Hematopoietic multipotent progenitor cell treated with erythropoietin and hydrocortisone succinate and interleukin-3 and kit ligand, for 8 days (in vitro differentiated cells): ENCODE measurements around the gene DCHS1.
A peak's percentile ranks its signal among the peaks of the same experiment; 100 is the strongest.

Source experiments
- DNase-seq: peaks from one replicate; pipeline ENCODE4 v3.0.0-alpha.2; 2015

DCHS1 gene

GRCh38 chr11:6642957-6643356 lies 12.7 kb downstream of the DCHS1 start:
- DNase-seq, result no peak

DNA sequence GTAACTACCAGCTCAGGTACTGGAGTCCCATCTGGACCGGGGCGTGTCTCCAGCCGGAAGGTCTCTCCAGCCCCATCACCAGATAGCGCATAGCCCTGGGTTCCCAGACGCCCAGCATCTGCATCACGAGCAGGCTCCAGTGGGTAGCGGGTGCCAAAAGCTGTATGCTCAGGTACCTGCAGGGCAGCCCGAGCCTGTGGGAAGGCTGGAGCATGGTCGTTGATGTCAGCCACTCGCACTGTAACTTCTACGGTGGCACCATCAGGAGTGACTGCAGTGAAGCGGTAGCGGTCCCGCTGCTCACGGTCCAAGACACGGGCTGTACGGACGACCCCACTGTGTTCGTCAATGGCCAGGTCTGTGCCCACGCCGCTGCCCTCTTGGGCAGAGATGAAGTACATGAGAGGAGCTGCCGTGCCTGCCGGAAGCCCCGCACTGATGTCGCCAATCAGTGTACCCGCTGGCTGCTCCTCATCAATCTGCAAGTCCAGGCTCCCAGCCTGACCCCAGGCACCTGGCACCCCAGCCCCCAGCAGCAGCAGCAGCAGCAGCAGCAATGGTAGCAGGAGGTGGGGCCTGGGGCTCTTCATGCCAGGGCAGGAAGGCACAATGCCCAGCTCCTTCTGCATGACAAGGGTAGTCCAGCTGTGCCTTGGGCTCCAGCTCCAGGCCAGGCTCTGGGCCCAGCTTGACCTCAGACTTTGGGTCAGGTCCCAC lies 14.5 kb downstream of the DCHS1 start:
- DNase-seq, result no peak

DNA sequence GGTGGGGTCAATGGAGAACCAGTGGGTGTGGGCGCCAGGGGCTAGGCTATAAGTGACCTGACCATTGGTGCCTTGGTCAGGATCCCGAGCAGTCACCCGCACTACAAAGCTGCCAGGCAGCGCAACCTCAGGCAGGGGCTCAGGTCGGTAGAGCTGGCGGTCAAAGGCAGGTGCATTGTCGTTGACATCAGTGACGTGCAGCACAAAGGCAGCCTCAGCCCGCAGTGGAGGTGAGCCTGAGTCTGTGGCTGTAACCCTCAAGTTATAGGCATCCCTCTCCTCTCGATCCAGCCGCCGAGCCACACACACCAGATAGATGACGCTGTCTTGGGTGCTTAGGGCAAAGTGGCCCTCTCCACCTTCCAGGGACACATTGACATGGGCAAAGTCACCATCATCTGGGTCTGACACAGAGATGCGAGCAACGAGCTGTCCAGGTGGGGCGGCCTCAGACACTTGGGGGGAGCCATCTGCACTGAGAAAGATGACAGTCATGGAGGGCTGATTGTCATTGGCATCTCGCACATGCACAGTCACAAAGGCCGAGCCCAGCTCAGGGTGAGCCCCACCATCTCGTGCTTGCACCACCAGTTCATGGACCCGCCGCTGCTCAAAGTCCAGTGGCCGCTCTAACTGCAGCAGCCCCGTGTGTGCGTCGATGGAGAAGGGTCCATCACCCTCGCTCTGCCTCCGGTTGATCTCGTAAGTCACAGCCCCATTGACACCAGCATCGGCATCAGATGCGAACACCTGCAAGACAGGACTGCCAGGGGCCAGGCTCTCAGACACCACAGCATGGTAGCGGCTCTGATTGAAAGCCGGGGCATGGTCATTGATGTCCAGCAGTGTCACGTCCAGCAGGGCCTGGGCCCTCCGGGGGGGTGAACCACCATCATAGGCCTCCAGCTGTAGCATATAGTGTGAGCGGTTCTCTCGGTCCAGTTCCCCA lies 15.3 kb downstream of the DCHS1 start:
- DNase-seq, result no peak

- peak; percentile 21 for DNase-seq
These were observed 17.2 kb downstream of the DCHS1 start for GRCh38 chr11:6638429-6638828.

- no peak for DNase-seq
These were observed 17.7 kb downstream of the DCHS1 start for GRCh38 chr11:6637871-6638270.

DNA sequence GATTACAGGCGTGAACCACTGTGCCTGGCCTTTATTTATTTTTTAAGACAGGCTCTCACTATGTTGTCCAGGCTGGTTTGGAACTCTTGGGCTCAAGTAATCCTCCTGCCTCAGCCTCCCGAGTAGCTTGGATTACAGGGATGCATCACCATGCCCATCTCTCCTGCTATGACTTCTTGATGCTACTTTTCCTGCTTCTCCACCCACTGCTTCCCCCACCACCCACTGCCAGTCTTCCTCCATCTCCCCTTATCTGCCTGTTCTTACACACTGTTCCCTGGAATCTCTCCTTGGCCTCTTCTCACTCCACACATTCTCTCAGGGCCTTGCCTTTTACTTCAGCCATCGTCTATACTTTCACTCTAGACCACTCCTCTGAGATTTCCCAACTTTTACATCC lies 19.1 kb downstream of the DCHS1 start:
- DNase-seq, result no peak

GRCh38 chr11:6635082-6635932 lies 20.3 kb downstream of the DCHS1 start:
- DNase-seq, result no peak

GRCh38 chr11:6634534-6634933 lies 21.1 kb downstream of the DCHS1 start:
- DNase-seq, result no peak

GRCh38 chr11:6633422-6634408 lies 21.9 kb downstream of the DCHS1 start:
- DNase-seq, result no peak

- DNase-seq, result no peak
These were observed 23.2 kb downstream of the DCHS1 start for GRCh38 chr11:6632116-6633073.

DNA sequence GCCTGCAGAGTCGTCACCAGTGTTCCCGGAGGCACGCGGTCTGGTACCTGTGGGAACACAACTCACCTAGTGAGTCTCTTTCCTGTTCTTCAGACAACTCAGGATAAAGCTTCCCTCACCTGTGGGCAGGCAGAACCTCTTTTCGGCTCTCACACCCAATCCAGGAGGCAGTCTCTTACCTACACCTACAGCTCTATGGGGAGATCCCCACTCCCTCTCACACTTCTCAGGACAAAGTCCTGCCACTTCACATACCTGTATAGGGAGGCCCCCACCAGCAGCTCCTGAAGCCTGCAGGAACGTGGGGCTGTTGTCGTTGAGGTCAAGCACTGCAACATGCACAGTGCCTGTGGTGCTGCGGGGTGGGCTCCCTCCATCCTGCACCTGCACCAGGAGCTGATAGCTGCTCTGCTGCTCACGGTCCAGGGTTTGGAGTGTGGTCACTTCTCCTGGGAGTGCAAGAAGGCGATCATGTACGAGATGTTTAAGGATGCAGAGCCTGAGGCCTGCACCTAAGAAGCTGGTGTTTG lies 24.2 kb downstream of the DCHS1 start:
- DNase-seq, result no peak

- no peak for DNase-seq
These were observed 24.8 kb downstream of the DCHS1 start for GRCh38 chr11:6630632-6631291.

- DNase-seq, result no peak
These were observed 25.5 kb downstream of the DCHS1 start for GRCh38 chr11:6629892-6630631.

DNA sequence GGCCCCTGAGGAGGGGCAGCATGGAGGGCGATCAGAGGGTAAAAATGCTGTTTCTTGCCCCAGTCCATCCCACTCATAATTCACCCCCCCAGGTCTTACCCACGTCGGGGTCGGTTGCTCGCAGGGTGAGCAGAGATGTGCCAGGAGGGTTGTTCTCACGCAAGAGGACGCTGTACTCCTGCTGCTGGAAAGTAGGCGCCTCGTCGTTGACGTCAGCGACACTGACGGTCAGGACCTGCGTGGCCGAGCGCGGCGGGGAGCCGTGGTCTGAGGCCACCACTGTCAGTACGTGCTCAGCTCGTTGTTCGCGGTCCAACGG lies 26.1 kb downstream of the DCHS1 start:
- DNase-seq, result no peak

- no peak for DNase-seq
These were observed 27.1 kb downstream of the DCHS1 start for GRCh38 chr11:6628526-6628925.

- DNase-seq, result no peak
These were observed 27.8 kb downstream of the DCHS1 start for GRCh38 chr11:6627762-6628241.

- no peak for DNase-seq
These were observed 28.4 kb downstream of the DCHS1 start for GRCh38 chr11:6626971-6627761.

GRCh38 chr11:6625832-6626420 lies 29.7 kb downstream of the DCHS1 start:
- DNase-seq, result no peak
